ENCODE data around the gene OSBPL3.

DNA sequence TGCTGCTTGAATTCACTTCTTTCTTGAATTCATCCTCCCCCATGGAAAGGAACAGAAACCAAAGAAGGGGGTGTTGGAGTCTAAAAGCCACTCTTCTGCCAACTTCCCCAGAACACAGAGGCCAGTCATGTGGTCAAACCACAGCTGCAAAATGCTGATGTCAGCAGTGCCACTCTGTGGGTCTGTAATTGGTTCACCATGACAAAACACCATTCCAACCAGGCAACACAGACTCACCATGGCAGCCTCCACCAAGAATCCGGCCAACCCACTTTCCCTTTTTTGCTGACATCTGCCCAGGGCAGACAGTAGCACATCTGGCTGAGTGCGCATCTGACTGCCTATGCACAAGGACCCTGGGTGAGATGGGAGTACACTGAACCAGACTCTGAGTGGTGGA is 16.8 kb downstream of the OSBPL3 start:
- TF ChIP-seq, protein P1, sequence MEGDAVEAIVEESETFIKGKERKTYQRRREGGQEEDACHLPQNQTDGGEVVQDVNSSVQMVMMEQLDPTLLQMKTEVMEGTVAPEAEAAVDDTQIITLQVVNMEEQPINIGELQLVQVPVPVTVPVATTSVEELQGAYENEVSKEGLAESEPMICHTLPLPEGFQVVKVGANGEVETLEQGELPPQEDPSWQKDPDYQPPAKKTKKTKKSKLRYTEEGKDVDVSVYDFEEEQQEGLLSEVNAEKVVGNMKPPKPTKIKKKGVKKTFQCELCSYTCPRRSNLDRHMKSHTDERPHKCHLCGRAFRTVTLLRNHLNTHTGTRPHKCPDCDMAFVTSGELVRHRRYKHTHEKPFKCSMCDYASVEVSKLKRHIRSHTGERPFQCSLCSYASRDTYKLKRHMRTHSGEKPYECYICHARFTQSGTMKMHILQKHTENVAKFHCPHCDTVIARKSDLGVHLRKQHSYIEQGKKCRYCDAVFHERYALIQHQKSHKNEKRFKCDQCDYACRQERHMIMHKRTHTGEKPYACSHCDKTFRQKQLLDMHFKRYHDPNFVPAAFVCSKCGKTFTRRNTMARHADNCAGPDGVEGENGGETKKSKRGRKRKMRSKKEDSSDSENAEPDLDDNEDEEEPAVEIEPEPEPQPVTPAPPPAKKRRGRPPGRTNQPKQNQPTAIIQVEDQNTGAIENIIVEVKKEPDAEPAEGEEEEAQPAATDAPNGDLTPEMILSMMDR (IDR thresholded peaks at IDR 0.05; ENCODE audit: insufficient read depth, low read length, poor library complexity, severe bottlenecking) = no peak
- TF ChIP-seq EZH2phosphoT487 (conservative IDR thresholded peaks at IDR 0.05; ENCODE audit: low read length) = no peak
